ENCODE measurements around the gene TMED9. TPM values are rescaled to one million over a fixed set of nuclear protein-coding genes. Genes with fewer than 3 reads are reported as not detected.

TMED9 gene
- 10 to 100 TPM; 49.6 to 63.8 TPM for total RNA-seq

DNA sequence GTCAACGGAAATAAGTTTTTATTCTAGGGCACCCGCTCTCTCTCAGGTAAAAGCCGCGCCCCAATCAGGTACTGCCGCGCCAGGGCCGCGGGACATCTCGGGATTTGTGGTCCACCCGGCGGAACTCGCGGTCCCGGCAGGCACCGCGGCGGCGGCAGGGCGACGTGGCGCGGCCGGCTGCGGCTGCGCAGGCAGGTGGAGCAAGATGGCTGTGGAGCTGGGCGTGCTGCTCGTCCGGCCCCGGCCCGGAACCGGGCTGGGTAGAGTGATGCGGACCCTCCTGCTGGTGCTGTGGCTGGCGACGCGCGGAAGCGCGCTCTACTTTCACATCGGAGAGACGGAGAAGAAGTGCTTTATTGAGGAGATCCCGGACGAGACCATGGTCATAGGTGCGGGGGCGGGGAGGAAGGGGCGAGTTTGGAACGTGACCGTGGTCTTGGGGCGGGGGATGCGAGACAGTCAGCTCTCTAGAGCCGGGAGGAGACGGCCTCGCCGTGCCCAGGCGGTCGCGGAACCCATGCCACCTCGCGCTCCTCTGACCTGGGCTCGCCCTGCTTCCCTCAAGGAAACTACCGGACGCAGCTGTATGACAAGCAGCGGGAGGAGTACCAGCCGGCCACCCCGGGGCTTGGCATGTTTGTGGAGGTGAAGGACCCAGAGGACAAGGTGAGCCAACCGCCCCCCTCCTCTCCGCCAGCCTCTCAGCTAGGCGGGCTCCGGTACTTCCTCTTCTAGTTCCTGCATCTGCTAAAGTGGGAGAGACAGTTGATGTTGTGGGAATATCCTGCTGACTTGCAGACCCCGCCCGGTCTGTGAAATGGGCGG is at the start of gene TMED9:
TSS of gene TMED9 (plus strand) at position 194 of the 825 bp plus-strand sequence. CDS start at position 206, 12 bp downstream.
- TF ChIP-seq, protein P1, sequence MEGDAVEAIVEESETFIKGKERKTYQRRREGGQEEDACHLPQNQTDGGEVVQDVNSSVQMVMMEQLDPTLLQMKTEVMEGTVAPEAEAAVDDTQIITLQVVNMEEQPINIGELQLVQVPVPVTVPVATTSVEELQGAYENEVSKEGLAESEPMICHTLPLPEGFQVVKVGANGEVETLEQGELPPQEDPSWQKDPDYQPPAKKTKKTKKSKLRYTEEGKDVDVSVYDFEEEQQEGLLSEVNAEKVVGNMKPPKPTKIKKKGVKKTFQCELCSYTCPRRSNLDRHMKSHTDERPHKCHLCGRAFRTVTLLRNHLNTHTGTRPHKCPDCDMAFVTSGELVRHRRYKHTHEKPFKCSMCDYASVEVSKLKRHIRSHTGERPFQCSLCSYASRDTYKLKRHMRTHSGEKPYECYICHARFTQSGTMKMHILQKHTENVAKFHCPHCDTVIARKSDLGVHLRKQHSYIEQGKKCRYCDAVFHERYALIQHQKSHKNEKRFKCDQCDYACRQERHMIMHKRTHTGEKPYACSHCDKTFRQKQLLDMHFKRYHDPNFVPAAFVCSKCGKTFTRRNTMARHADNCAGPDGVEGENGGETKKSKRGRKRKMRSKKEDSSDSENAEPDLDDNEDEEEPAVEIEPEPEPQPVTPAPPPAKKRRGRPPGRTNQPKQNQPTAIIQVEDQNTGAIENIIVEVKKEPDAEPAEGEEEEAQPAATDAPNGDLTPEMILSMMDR (IDR thresholded peaks at IDR 0.05) = peak in 1 of 2 donors; percentile 42
- Histone ChIP-seq H3K27ac (peak within 1 kb of the TSS; percentile 72 to 83), H3K4me3 (peak within 1 kb of the TSS; percentile 80 to 98)

DNA sequence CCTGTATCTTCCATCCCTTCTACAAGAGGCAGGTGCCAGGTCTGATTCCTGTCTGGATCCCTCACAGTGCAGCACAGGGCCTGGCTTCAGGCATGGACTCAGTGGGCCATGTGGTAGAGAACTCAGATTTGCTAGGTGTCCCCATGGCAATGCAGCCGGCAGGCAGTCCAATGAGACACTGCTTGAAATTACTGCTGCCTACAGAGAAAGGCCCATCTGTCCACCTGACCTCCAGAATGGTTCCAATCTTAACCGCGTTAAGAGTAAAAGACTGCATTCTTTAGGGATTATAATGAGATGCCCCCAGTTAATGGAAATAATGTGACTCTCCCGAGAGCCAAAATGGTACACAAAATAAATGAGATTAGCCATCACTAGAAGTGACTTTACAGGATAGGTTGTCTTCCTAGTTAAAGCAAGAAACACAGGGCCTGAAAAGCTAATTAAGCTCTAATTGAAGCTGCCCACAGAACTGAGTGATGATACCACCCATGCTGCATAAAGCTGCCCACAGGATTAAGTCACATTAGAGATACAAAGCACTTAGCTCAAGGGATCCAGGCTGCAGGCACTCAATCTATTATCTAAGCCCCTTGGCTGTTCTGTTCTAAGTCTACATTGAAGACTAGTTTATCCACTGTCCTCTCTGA is 49.1 kb upstream of the TMED9 start:
- Histone ChIP-seq H3K36me3 (no peaks in the 10 kb centered on the region), H3K27me3 (no peaks in the 10 kb centered on the region), H3K4me3 (no peak overlapping the region), H3K9me3 (no peaks in the 10 kb centered on the region), H3K27ac (no peak overlapping the region), H3K4me1 (peaks cover 0 to 66% of the 10 kb centered on the region in 2 donors)
- TF ChIP-seq, protein P1 (IDR thresholded peaks at IDR 0.05) = no peak
- no peak for DNase-seq (ENCODE audit: low spot score)

More for the DNA sequence above, at the start of gene TMED9:
- peak; percentile 77 for DNase-seq (ENCODE audit: low spot score)
- Histone ChIP-seq H3K4me1 (peaks cover 0 to 22% of the 10 kb centered on the region in 2 donors), H3K9me3 (no peaks in the 10 kb centered on the region), H3K36me3 (peaks cover 37% of the 10 kb centered on the region), H3K27me3 (no peaks in the 10 kb centered on the region)

DNA sequence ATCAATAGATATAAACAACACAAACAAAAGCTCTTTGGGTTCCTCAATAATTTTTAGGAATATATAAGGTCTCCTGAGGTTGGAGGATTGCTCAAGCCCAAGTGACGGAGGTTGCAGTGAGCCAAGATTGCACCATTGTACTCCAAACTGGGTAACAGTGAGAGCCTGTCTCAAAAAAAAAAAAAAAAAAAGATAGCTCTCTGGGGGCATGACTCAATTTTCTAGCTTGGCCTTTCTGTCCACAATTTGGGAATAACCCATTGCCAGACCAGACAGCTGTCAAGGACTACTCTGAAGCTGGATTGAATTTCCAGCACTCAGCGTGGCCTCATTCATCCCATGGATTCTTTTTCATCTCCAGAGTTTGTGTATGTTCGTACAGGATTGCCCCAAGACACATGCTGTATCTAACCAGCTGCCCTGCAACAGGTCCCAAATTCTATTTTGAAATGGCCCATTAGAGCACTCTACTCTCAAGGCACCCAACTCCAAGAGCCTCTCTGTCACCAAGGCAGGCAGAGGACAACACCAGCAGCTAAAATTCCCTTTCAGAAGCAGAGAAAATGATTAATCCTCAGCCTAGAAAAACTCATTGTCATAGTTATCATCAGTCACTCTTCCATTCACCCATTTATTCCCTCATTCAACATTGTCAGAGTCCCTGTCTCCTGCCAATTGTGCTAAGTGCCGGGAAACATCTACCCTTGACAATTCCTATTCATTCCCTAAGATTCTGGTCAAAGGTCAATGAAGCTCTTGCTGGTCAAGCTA is 46.3 kb upstream of the TMED9 start:
- TF ChIP-seq, protein P1 (IDR thresholded peaks at IDR 0.05) = no peak
- peak overlapping the region; percentile 64 to 86 for H3K27ac ChIP-seq
- peaks cover 0 to 62% of the 10 kb centered on the region in 2 donors for H3K4me1 ChIP-seq
- no peaks in the 10 kb centered on the region for H3K27me3 ChIP-seq
- no peak overlapping the region for H3K4me3 ChIP-seq
- H3K36me3 ChIP-seq = no peaks in the 10 kb centered on the region
- no peaks in the 10 kb centered on the region for H3K9me3 ChIP-seq
- DNase-seq (ENCODE audit: low spot score) = peak; percentile 91

DNA sequence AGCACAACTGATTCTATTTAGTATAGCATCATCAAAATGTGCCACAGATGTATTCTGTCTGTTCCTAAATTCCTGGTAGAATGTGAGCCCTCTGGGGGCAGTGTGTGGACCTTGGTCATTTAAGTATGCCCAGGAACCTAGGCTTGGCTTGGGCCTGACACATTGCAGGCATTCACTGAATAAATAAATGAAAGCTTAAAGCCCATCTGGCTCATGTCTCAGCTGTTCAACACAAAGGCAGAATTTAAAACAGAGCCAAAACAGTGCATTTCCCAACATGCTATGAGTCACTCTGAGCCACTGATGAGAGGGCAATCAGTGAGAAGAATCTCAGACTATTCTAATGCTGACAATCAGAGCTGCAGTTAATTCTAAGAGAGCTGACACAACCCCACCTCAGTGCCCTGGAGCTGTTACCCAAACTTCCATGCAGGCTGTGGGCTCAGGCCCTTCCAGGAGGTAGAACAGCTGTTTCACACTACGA is 45.7 kb upstream of the TMED9 start:
- TF ChIP-seq, protein P1 (IDR thresholded peaks at IDR 0.05) = no peak
- Histone ChIP-seq H3K9me3 (no peaks in the 10 kb centered on the region), H3K4me1 (peaks cover 0 to 62% of the 10 kb centered on the region in 2 donors), H3K27me3 (no peaks in the 10 kb centered on the region), H3K27ac (peak overlapping the region; percentile 64 to 86), H3K36me3 (no peaks in the 10 kb centered on the region), H3K4me3 (no peak overlapping the region)
- DNase-seq (ENCODE audit: low spot score) = peak; percentile 76

DNA sequence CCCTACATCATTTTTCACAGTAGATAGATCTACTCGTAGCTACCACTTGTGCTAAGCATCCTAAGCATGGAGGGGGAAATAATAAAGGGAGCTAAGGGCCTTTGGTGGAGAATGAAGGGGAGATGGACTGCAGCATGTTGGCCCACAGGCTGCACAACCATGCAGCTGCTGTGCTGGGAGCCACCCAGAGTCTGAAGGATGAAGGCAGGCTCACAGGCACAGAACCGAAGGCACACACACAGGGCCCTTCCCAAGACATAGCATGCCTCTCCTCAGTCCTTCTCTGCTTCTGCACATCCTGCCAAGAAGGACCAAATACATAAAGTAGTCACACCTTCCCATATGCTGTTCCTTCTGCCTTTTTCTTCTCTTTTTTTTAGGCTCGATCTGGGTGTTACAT is 44.3 kb upstream of the TMED9 start:
- Histone ChIP-seq H3K4me3 (no peak overlapping the region), H3K36me3 (no peaks in the 10 kb centered on the region)

More for the DNA sequence above, 44.3 kb upstream of the TMED9 start:
- TF ChIP-seq, protein P1 (IDR thresholded peaks at IDR 0.05) = no peak
- peaks cover 0 to 64% of the 10 kb centered on the region in 2 donors for H3K4me1 ChIP-seq
- no peaks in the 10 kb centered on the region for H3K27me3 ChIP-seq
- no peak for DNase-seq (ENCODE audit: low spot score)
- H3K9me3 ChIP-seq = no peaks in the 10 kb centered on the region
- no peak overlapping the region for H3K27ac ChIP-seq

Measured in right atrium auricular region (tissue), 2 donors.